NCI-H1694 (cell line): ENCODE measurements around the gene PLCG2.
"Not testable (repeated sequence)": the region's sequence is repeated elsewhere in the genome, so short reads cannot be mapped to it uniquely, and the experiment has no call there.

Experiments
- DNase-seq: peaks from one replicate; lab custom pipeline; 2025; lab: John Stamatoyannopoulos, UW

The PLCG2 gene

DNA sequence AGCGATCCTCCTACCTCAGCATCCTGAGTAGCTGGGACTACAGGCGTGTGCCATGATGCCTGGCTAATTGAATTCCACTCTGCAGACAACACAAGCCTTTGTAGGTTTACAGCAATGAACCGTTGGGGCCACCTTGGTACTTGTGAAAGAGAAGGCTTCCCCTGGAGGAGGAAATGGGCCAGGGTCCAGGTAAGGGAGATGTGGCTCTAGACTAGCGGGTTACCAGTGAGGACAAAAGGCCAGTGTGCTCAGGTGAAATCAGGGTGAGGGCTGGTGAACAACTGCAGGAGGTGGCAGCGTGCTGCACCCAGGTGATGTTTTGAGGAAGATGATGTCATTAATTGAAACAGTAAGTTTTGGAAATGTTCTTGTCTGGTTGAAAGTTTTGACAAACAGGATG is 225.5 kb downstream of the PLCG2 start:
- no peak for DNase-seq

DNA sequence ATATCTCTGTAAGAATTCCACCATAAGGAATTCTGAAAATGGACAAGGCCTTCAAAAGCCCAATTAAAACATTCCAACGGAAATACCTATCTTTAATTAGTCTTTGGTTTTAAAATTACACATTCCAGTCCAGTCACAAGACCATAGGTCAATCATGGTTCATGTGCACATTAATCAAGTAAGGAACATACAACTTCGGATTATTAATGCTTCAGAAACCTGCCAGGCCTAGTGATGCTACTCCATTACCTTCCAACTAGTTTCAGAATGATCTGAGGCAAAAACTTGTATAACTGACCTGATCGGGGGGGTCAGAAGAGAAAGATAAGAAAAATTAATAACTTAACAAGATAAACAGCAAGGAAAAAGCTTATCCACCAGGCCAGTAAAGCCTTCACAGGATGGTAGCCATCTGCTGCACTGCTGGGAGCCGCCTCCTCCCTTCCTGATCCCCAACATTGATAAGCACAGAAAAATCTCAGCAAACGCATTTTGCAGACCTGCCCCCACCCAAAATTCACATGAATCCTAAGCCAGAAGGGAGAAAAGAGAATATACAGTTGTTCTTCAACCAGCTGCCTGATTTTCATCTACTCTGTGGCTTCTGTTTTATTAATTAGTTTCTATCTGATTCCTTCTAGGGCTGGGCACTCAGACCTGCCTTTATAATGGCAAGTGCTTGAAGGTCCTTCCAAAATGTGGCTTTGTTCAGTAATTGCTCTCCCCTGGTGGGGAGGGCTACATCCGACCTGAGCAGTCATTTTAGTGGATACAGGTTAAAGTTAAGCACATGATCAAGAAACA is 226.1 kb downstream of the PLCG2 start:
- no peak for DNase-seq

DNA sequence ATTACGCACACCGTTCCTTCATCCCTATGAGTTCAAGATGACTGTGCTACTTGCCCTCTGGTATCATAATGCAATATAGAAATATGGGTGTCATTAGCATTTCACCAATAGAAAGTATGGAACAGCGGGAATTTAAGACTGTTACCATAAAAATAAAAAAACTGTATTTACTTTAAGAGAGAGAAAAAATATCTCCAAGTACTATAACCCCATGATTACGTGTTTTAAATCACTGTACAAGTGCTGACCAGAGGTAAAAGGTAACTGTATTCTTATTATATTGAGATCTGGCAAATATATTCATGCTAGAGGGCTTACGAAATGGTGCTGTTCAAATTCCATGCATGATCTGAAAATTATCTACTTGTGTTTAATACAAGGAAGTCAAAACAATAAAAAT is 226.9 kb downstream of the PLCG2 start:
- DNase-seq = no peak

DNA sequence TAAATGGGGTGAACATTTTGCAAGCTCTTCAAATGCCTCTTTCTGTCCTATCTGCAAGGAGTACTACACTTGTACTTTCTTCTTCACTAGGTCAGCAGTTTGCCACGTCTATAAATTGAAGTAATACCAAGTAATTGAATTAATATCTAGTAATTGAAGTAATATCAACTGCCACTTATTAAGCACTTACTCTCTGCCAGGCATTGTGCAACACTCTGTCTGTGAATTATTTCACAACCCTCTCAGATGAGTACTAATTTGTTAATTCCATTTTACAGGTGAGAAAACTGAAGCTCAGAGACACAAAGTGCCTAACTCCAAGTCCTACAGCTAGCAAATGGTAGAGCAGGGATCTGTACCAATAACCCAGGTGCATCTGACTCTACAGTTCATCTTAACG is 228.1 kb downstream of the PLCG2 start:
- DNase-seq = no peak

DNA sequence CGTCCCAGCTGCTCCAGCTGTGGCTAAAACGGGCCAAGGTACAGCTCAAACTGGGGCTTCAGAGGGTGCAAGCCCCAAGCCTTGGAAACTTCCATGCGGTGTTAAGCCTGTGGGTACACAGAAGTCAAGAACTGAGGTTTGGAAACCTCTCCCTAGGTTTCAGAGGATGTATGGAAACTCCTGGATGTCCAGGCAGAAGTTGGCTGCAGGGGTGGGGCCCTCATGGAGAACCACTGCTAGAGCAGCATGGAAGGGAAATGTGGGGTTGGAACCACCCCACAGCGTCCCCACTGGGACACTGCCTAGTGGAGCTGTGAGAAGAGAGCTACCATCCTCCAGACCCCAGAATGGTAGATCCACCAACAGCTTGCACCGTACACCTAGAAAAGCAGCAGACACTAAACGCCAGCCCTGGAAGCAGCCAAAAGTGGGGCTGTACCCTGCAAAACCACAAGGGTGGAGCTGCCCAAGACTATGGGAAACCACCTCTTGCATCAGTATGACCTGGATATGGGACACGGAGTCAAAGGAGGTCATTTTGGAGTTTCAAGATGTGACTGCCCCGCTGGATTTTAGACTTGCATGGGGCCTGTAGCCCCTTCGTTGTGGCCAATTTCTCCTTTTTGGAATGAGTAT is 230.0 kb downstream of the PLCG2 start:
- no peak for DNase-seq

DNA sequence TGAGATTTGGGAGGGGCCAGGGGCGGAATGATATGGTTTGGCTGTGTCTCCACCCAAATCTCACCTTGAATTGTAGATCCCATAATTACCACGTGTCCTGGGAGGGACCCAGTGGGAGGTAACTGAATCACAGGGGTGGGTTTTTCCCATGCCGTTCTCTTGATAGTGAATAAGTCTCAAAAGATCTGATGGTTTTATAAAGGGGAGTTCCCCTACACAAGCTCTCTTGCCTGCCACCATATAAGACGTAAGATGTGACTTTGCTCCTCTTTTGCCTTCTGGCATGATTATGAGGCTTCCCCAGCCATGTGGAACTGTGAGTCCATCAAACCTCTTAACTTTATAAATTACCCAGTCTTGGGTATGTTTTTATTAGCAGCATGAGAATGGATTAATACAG is 230.7 kb downstream of the PLCG2 start:
- not testable (repeated sequence) for DNase-seq

DNA sequence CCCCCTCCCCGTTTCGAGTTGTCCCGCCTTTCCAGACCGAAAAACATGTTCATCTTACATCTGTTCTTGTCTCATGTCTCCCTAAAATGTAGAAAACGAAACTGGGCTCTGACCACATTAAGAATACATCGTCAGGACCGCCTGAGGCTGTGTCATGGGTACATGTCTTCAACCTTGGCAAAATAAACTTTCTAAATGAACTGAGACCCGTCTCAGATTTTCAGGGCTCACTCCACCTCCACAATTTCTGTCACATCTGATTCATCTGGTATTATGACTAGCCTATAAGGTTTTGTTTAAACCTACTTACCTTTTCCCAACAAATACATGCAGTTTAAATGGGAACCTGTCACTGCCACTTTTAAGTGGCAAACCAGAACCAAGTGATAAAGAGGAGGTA is 231.6 kb downstream of the PLCG2 start:
- DNase-seq = no peak

DNA sequence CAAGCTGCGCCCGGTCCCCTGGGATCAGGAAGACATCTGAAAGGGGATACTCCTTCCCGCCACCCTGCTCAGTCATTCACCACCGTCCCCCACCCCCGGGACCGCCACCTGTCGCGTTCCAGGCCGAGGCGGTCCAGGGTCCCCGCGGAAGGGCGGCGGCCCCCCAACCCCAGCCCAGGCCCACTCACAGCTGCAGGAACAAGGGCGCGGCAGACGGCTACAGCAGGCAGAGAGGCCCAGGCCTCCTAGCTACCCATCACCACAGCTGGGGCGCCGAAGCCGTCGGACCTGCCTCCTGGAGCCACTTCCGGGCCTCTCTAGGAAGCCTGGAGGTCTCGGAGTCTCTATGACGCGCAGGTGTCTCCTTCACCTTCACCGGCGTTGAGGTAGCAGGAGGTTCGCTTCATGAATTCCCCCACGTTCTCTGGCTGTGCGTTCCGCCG is 232.1 kb downstream of the PLCG2 start, which contains the start of gene SDR42E1:
Gene SDR42E1, minus strand, starts transcription at position 272 of the 443 bp plus-strand sequence. CDS start 10,612 bp downstream, outside the sequence.
- DNase-seq = no peak
